ENCODE data around the gene PPP2R1B. TPM values are rescaled to one million over a fixed set of nuclear protein-coding genes. Genes with fewer than 3 reads are reported as not detected.
A peak's percentile ranks its signal among the peaks of the same experiment; 100 is the strongest.

Gene PPP2R1B
- total RNA-seq, 1 donor: 19.9 TPM

GRCh38 chr11:111779118-111779517 is 12.9 kb upstream of the PPP2R1B start:
- no peaks in the 10 kb centered on the region for H4K20me1 ChIP-seq (ENCODE audit: insufficient read depth, low read length)

GRCh38 chr11:111778047-111778558 is 11.9 kb upstream of the PPP2R1B start:
- Histone ChIP-seq H3K9me3 (ENCODE audit: low read depth, low read length) (no peaks in the 10 kb centered on the region), H3K4me1 (ENCODE audit: insufficient read depth, low read length) (peaks cover 7% of the 10 kb centered on the region), H3K27me3 (ENCODE audit: insufficient read depth, low read length) (no peaks in the 10 kb centered on the region), H3K27ac (ENCODE audit: low read depth, low read length) (no peak overlapping the region), H4K20me1 (ENCODE audit: insufficient read depth, low read length) (no peaks in the 10 kb centered on the region), H3K4me3 (ENCODE audit: insufficient read depth, low read length) (no peak overlapping the region), H2AFZ (ENCODE audit: low read length) (no peak overlapping the region), H3K4me2 (ENCODE audit: insufficient read depth, low read length) (no peak overlapping the region), H3K79me2 (ENCODE audit: insufficient read depth, low read length) (no peaks in the 10 kb centered on the region), H3K36me3 (ENCODE audit: insufficient read depth, low read length) (no peaks in the 10 kb centered on the region)
- no peak for DNase-seq (ENCODE audit: insufficient read length, low spot score, missing footprints)
- no peak for TF ChIP-seq CTCF (IDR thresholded peaks at IDR 0.05; ENCODE audit: extremely low read depth, low read depth, low read length)

More at GRCh38 chr11:111779118-111779517, 12.9 kb upstream of the PPP2R1B start:
- H3K27ac ChIP-seq (ENCODE audit: low read depth, low read length): no peak overlapping the region
- no peak overlapping the region for H2AFZ ChIP-seq (ENCODE audit: low read length)
- no peaks in the 10 kb centered on the region for H3K36me3 ChIP-seq (ENCODE audit: insufficient read depth, low read length)
- no peaks in the 10 kb centered on the region for H3K79me2 ChIP-seq (ENCODE audit: insufficient read depth, low read length)
- H3K4me2 ChIP-seq (ENCODE audit: insufficient read depth, low read length): no peak overlapping the region
- no peak for DNase-seq (ENCODE audit: insufficient read length, low spot score, missing footprints)
- H3K27me3 ChIP-seq (ENCODE audit: insufficient read depth, low read length): no peaks in the 10 kb centered on the region
- peaks cover 7% of the 10 kb centered on the region for H3K4me1 ChIP-seq (ENCODE audit: insufficient read depth, low read length)
- no peak overlapping the region for H3K4me3 ChIP-seq (ENCODE audit: insufficient read depth, low read length)
- H3K9me3 ChIP-seq (ENCODE audit: low read depth, low read length): no peaks in the 10 kb centered on the region
- TF ChIP-seq CTCF (IDR thresholded peaks at IDR 0.05; ENCODE audit: extremely low read depth, low read depth, low read length): no peak

- DNase-seq (ENCODE audit: insufficient read length, low spot score, missing footprints): peak; percentile 73
- Histone ChIP-seq H3K9me3 (ENCODE audit: low read depth, low read length) (no peaks in the 10 kb centered on the region), H3K4me3 (ENCODE audit: insufficient read depth, low read length) (no peak overlapping the region), H3K79me2 (ENCODE audit: insufficient read depth, low read length) (no peaks in the 10 kb centered on the region), H4K20me1 (ENCODE audit: insufficient read depth, low read length) (no peaks in the 10 kb centered on the region), H3K4me2 (ENCODE audit: insufficient read depth, low read length) (no peak overlapping the region), H3K27ac (ENCODE audit: low read depth, low read length) (no peak overlapping the region), H3K27me3 (ENCODE audit: insufficient read depth, low read length) (no peaks in the 10 kb centered on the region), H3K36me3 (ENCODE audit: insufficient read depth, low read length) (no peaks in the 10 kb centered on the region), H2AFZ (ENCODE audit: low read length) (no peak overlapping the region), H3K4me1 (ENCODE audit: insufficient read depth, low read length) (peaks cover 7% of the 10 kb centered on the region)
- peak; percentile 79 for TF ChIP-seq CTCF (IDR thresholded peaks at IDR 0.05; ENCODE audit: extremely low read depth, low read depth, low read length)
Observed at GRCh38 chr11:111777094-111778046, 11.2 kb upstream of the PPP2R1B start.
